Right renal cortex interstitium (tissue), 3 donors: ENCODE measurements around the gene ZNF391. TPM values are rescaled to one million over a fixed set of nuclear protein-coding genes. Genes with fewer than 3 reads are reported as not detected.
"Not testable (repeated sequence)": the region's sequence is repeated elsewhere in the genome, so short reads cannot be mapped to it uniquely, and the experiment has no call there.

ENCODE experiments used
- DNase-seq, 3 donors: peaks; one replicate each; pipeline ENCODE4 v3.0.0-alpha.2; 2013; ENCODE audit warnings: low read depth in 3 of 3, low spot score in 2 of 3
- polyA plus RNA-seq, 3 donors: library from polyadenylated mRNA; unstranded; fragments of 120-200 nt; gene quantifications; one replicate each; pipeline ENCODE4 v1.2.1, GENCODE V29; 2013; ENCODE audit not compliant: insufficient read length in 3 of 3

ZNF391 gene
- polyA plus RNA-seq: 10 to 100 TPM; 10.2 to 12.6 (median 11.1) TPM

DNA sequence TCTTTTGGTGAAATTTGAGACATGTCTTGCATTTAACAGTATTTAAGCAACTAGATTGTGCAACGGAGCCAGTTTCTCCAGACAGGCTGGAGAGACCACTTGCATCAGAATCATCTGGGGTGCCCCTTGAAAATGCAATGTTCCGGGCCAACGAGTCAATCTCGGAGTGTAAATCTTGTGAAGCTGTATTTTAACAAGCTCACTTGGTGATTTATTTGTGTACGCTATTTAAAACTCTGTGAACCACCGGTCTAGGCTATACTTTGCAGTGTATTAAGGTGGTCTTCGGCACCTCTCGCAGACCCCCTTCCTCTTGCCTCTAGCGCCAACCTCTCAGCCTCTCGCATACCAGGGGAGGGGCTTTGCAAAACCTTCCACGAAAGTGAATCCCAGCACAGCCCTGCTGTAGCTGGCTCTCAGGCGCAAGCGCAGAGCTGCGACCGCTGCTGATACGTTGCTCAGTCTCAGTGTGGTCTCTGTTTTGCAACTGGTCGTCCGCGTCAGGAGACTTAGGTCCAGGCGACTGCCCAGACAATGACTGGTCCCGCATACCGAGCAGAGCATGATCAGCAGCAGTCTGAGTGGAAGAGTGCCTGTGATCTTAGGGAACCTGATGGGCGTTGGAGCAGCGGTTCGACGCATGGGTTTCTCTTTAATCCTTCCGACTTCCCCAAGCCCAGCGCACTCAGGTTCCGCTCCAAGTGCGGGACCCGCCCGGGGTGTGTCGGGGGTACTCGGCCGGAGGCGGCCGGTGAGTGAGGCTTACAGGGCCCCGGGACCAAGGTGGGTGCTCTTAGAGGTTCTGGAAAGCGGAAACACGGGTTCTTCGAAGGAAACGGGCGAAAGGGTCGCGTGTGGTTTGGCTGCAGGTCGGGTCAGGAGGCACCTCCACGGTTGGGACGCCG lies at the start of gene ZNF391:
ZNF391 (plus strand) TSS at position 467 of the 905 bp plus-strand sequence. CDS start 11,612 bp downstream, outside the sequence.
- peak in 2 of 3 donors; percentile 63 to 71 for DNase-seq

- DNase-seq: no peak
Measured at GRCh38 chr6:27352850-27353249, 35.7 kb upstream of the ZNF391 start.

GRCh38 chr6:27358786-27359185 lies 29.8 kb upstream of the ZNF391 start:
- DNase-seq: no peak

DNA sequence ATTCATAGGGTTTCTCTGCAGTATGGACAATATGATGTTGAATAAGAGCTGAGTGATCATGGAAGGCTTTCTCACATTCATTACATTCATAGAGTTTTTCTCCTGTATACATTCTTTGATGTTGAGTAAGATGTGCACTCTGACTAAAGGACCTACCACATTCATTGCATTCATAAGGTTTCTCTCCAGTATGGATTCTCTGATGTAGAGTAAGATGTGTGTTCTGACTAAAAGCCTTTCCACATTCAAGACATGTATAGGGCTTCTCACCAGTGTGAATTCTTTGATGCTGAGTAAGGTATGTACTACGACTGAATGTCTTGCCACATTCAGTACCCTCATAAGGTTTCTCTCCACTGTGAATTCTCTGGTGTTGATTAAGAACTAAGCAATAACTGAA lies 29.3 kb upstream of the ZNF391 start:
- DNase-seq: no peak

DNA sequence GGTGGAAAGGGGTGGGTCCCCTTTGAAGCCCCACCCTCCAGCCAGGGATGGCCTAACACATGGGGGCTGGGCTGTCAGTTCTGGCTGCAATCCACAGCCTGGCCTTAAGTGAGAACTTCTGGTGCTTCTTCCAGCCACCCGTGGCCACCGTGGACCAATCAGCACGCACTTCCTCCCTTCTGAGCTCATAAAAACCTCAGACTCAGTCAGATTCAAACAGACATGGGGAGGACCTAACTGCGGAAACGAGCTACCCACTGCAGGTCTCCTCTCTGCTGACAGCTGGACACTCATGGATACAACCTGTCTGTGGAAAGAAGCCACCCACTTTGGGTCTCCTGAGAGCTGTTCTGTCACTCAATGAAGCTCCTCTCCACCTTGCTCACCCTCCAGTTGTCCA lies 20.4 kb upstream of the ZNF391 start:
- DNase-seq: no peak

- DNase-seq: no peak
Measured at GRCh38 chr6:27370391-27370790, 18.2 kb upstream of the ZNF391 start.

DNA sequence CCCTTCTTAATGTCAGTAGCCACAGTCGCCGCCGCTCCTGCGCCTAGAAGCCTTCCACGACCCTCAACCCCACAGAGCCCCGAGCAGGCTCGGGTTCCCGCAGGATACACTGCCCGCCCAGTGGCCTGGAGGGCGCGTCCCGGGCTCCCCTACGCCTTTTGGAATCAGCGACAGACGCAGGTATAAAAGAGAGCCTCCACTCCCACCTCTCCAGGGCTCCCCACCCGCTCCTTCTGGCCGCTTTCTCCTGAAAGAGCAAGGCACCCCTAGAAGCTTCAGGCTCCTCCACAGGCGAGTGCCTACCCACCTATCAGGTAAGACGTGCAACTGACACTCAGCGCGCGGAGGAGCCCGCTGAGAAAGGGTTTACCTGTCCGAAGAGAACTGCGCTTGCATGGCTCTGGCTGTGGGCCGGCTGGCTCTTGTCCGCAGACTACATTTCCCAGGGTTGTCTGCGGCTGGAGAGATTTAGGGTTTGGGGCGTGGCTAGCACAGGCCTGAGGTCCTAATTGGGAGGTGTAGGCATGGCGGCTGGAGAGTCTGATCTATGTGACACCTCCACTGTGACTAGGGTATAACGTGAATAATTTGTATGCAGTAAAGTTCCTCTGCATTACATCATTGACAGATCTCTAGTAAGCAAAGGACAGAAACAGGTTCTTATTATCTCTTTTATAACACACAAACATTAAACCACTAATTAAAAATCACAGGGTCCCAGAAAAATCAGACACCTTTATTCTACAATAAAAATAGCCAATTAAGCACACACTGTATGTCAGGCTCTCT lies 13.5 kb upstream of the ZNF391 start:
- peak in 2 of 3 donors; percentile 49 to 76 for DNase-seq

DNA sequence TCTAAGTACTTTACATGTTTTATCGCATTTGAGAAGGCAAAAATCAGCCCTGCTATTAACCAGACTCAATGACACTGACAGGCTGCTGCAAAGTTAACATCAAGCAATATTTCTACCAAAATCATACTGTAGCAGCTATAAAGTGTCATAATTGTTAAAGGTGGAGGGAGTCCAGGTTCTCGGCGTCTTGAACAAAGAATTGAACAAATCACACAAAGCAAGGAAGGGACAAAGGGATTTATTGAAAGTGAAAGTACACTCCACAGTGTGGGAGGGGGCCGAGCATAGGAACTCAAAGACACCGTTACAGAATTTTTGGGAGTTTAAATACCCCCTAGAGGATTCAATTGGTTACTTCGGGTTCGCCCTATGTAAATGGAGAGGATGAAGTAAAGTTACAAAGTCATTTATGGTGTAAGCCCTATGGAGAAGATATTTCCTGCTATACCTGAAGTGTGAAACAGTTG lies 12.9 kb upstream of the ZNF391 start:
- DNase-seq: peak in 1 of 3 donors; percentile 8

DNA sequence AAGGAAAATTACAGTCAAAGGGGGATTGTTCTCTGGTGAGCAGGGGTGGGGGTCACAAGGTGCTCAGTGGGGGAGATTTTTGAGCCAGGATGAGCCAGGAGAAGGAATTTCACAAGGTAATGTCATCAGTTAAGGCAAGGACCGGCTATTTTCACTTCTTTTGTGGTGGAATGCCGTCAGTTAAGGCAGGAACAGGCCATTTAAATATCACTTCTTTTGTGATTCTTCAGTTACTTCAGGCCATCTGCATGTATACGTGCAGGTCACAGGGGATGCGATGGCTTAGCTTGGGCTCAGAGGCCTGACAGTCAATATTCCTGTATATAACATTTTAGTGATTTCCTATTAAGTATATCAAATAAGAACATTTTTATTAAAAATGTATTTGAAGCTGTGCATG lies 10.2 kb upstream of the ZNF391 start:
- DNase-seq: not testable (repeated sequence)

DNA sequence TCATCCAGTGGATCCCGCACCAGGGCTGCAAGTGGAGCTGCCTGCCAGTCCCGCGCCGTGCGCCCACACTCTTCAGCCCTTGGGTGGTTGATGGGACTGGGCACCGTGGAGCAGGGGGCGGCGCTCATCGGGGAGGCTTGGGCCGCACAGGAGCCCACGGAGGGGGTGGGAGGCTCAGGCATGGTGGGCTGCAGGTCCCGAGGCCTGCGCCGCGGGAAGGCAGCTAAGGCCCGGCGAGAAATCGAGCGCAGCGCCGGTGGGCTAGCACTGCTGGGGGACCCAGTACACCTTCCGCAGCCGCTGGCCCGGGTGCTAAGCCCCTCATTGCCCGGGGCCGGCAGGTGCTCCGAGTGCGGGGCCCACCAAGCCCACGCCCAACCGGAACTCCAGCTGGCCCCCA lies 7.6 kb upstream of the ZNF391 start:
- DNase-seq: not testable (repeated sequence)

GRCh38 chr6:27383011-27383410 lies 5.5 kb upstream of the ZNF391 start:
- DNase-seq: no peak

DNA sequence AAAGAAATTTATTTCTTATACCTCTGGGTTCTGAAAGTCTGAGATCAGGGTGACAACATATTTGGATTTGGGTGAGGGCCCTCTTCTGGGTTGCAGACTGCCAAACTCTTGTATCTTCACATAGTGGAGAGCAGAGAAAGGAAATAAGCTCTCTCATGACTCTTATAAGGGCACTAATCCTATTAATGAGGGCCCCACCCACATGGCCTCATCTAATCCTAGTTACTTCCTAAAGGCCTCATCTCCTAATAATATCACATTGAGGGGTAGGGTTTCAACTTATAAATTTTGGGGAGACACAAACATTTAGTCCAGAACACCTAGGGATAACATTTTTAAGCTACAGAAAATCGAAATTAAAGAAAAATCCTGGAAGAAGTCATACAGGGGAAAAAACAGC lies 5.1 kb upstream of the ZNF391 start:
- DNase-seq: no peak

DNA sequence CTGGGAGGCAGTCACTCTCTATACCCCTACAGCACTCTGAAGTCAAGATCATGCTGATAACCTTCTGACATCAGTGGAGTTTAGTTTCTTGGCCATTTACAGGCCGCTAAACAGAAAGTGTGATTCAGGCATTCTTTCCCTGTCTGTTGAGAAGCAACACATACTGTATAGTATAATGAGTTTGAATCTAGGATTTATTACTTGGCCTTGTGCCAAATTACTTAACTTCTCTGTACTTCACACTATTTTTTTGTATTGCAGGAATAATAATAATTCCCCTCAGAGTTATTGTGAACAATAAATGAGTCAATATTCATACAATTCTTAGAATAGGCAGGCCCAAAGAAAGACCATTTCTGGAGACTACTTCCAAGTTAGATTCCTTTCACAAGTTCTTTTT lies 4.1 kb downstream of the ZNF391 start:
- DNase-seq: no peak

- DNase-seq: no peak
Measured at GRCh38 chr6:27394073-27394472, 5.5 kb downstream of the ZNF391 start.

DNA sequence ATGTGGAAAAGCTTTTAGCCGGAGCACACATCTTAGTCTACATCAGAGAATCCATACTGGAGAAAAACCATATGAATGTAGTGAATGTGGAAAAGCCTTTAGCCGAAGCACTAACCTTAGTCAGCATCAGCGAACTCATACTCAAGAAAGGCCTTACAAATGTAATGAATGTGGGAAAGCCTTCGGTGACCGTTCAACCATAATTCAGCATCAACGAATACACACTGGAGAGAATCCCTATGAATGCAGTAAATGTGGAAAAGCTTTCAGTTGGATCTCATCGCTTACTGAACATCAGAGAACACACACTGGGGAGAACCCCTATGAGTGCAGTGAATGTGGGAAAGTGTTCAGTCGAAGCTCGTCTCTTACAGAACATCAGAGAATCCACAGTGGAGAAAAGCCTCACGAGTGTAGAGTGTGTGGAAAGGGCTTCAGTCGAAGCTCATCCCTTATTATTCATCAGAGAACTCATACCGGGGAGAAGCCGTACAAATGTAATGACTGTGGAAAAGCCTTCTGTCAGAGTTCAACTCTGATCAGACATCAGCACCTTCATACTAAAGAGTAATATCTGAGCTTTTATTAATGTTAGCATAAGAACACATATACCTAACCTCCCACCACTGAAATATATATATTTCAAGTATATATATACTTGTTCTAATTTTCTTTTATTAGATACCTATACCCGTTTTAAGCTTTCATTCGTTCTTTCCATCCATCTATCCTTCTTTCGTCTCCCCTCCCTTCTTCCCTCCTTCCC lies 12.5 kb downstream of the ZNF391 start:
- no peak for DNase-seq

DNA sequence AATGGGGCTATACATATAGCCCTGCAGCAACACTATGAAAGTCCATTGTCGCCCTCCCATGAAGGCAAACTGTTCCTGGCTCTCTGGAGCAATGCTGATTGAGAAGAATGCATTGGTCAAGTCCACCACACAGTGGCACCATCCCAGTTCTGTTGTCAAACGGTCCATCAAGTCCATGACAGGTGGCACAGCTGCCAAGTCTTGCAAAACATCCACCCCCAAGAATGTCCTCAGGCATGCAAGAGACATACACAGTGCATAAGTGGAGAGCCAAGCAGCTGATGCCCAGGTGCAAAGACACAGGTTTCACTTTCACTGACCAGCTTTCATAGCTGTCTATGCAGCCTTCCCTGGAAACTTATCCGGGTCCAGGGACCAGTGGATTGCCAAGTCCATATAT lies 17.5 kb downstream of the ZNF391 start:
- DNase-seq: no peak

- DNase-seq: no peak
Measured at GRCh38 chr6:27407153-27407814, 18.7 kb downstream of the ZNF391 start.

- DNase-seq: no peak
Measured at GRCh38 chr6:27414300-27414699, 25.7 kb downstream of the ZNF391 start.

GRCh38 chr6:27414996-27415395 lies 26.4 kb downstream of the ZNF391 start:
- no peak for DNase-seq

GRCh38 chr6:27415898-27416297 lies 27.3 kb downstream of the ZNF391 start:
- no peak for DNase-seq
